ENCODE measurements around the gene RSBN1.
"Not testable (repeated sequence)": the region's sequence is repeated elsewhere in the genome, so short reads cannot be mapped to it uniquely, and the experiment has no call there.

RSBN1 gene

GRCh38 chr1:113732802-113733201 is 79.5 kb downstream of the RSBN1 start:
- H3K4me3 ChIP-seq (ENCODE audit: severe bottlenecking) = no peak overlapping the region
- no peak for DNase-seq (ENCODE audit: low spot score)
- H3K9me3 ChIP-seq (ENCODE audit: severe bottlenecking) = no peaks in the 10 kb centered on the region
- no peak for ATAC-seq (ENCODE audit: low read depth)
- peaks cover under 1% of the 10 kb centered on the region; the same call in 1 of the 2 replicates for H3K36me3 ChIP-seq (ENCODE audit: low read depth)
- TF ChIP-seq CTCF (IDR thresholded peaks at IDR 0.05; ENCODE audit: poor library complexity, severe bottlenecking) = no peak
- H3K4me1 ChIP-seq (ENCODE audit: insufficient read depth, poor library complexity, severe bottlenecking) = no peaks in the 10 kb centered on the region
- H3K27ac ChIP-seq (ENCODE audit: poor library complexity, severe bottlenecking) = no peak overlapping the region
- H3K27me3 ChIP-seq (ENCODE audit: insufficient read depth, poor library complexity, severe bottlenecking) = no peaks in the 10 kb centered on the region

GRCh38 chr1:113721010-113721409 is 91.3 kb downstream of the RSBN1 start:
- Histone ChIP-seq H3K36me3 (ENCODE audit: low read depth) (peaks cover 14% of the 10 kb centered on the region; the same call in 1 of the 2 replicates), H3K27me3 (ENCODE audit: insufficient read depth, poor library complexity, severe bottlenecking) (no peaks in the 10 kb centered on the region), H3K4me3 (ENCODE audit: severe bottlenecking) (no peak overlapping the region), H3K27ac (ENCODE audit: poor library complexity, severe bottlenecking) (no peak overlapping the region), H3K9me3 (ENCODE audit: severe bottlenecking) (peaks cover 4% of the 10 kb centered on the region), H3K4me1 (ENCODE audit: insufficient read depth, poor library complexity, severe bottlenecking) (no peaks in the 10 kb centered on the region)
- ATAC-seq (ENCODE audit: low read depth) (no peak), DNase-seq (ENCODE audit: low spot score) (no peak)
- TF ChIP-seq CTCF (IDR thresholded peaks at IDR 0.05; ENCODE audit: poor library complexity, severe bottlenecking) = no peak

- not testable (repeated sequence) for H3K27ac ChIP-seq (ENCODE audit: poor library complexity, severe bottlenecking); H3K27me3 ChIP-seq (ENCODE audit: insufficient read depth, poor library complexity, severe bottlenecking); H3K4me3 ChIP-seq (ENCODE audit: severe bottlenecking); ATAC-seq (ENCODE audit: low read depth); H3K9me3 ChIP-seq (ENCODE audit: severe bottlenecking); H3K4me1 ChIP-seq (ENCODE audit: insufficient read depth, poor library complexity, severe bottlenecking); H3K36me3 ChIP-seq (ENCODE audit: low read depth); DNase-seq (ENCODE audit: low spot score)
Observed at GRCh38 chr1:113718621-113719020, 93.7 kb downstream of the RSBN1 start.

GRCh38 chr1:113717506-113717905 is 94.8 kb downstream of the RSBN1 start:
- H3K36me3 ChIP-seq (ENCODE audit: low read depth); H3K27ac ChIP-seq (ENCODE audit: poor library complexity, severe bottlenecking); H3K9me3 ChIP-seq (ENCODE audit: severe bottlenecking); DNase-seq (ENCODE audit: low spot score); H3K27me3 ChIP-seq (ENCODE audit: insufficient read depth, poor library complexity, severe bottlenecking); H3K4me1 ChIP-seq (ENCODE audit: insufficient read depth, poor library complexity, severe bottlenecking); H3K4me3 ChIP-seq (ENCODE audit: severe bottlenecking); ATAC-seq (ENCODE audit: low read depth): not testable (repeated sequence)

- peaks cover 1% of the 10 kb centered on the region for H3K9me3 ChIP-seq (ENCODE audit: severe bottlenecking)
- H3K36me3 ChIP-seq (ENCODE audit: low read depth) = peaks cover 6% of the 10 kb centered on the region; the same call in 1 of the 2 replicates
- DNase-seq (ENCODE audit: low spot score) = no peak
- no peak for ATAC-seq (ENCODE audit: low read depth)
- no peak for TF ChIP-seq CTCF (IDR thresholded peaks at IDR 0.05; ENCODE audit: poor library complexity, severe bottlenecking)
- no peaks in the 10 kb centered on the region for H3K27me3 ChIP-seq (ENCODE audit: insufficient read depth, poor library complexity, severe bottlenecking)
- H3K4me1 ChIP-seq (ENCODE audit: insufficient read depth, poor library complexity, severe bottlenecking) = no peaks in the 10 kb centered on the region
- H3K27ac ChIP-seq (ENCODE audit: poor library complexity, severe bottlenecking) = no peak overlapping the region
- H3K4me3 ChIP-seq (ENCODE audit: severe bottlenecking) = no peak overlapping the region
Observed at GRCh38 chr1:113714606-113715269, 97.5 kb downstream of the RSBN1 start.

Measured in RWPE2 (cell line).